GM18505 (cell line): ENCODE data around the gene DMD.

Experiments
- ATAC-seq: cut with Tn5 transposase; IDR thresholded peaks from one replicate; pipeline ENCODE4 v1.9.1; 2021; ENCODE audit not compliant: unreplicated experiment
- POLR2A ChIP-seq: IDR thresholded peaks from 4 replicates; pipeline ENCODE4 v1.6.1; 2011; ENCODE audit warnings: borderline replicate concordance; ENCODE audit not compliant: insufficient read depth, insufficient read length; ENCODE audit errors: extremely low read depth

The DMD gene

GRCh38 chrX:31319586-31319985, 1891.8 kb downstream of the DMD start:
- ATAC-seq: no peak
- TF ChIP-seq POLR2A: no peak

DNA sequence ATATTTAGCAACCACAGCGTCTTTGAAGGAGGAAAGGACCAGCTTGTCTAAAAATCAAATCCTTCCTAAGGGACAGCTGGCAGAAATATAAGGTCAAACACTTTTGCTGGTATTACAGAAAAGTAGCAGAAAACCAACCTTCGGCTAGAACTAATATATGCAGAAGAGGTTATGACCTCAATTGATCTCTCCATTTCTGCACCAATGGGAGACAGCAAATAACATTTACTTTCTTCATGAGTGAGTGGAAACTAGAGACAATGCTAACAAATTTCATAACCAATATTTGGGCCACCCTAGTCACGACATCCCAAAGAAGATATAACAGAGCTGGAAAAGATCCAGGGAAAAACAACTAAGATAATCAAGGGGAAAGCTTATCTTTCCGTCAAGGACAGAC, 1892.5 kb downstream of the DMD start:
- no peak for TF ChIP-seq POLR2A
- ATAC-seq: no peak

- no peak for ATAC-seq
- TF ChIP-seq POLR2A: no peak
Observed at GRCh38 chrX:31316340-31316991, 1894.9 kb downstream of the DMD start.

GRCh38 chrX:31314921-31315320, 1896.4 kb downstream of the DMD start:
- TF ChIP-seq POLR2A: no peak
- ATAC-seq: no peak

DNA sequence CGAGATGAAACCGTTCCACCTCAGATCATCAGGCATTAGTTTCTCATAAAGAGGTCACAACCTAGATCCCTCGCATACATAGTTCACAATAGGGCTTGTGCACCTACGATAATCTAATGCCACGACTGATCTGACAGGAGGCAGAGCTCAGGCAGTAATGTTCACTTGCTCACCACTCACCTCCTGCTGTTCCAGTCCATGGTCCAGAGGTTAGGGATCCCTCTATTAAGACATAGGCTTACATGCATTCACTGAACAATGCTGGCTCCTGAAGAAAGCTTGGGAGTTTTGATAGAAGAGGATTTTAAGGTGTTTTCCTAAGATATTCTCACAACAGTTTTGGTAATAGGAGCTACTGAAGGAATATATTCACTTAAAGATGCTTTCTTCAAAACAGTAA, 1903.4 kb downstream of the DMD start:
- ATAC-seq: no peak
- TF ChIP-seq POLR2A: no peak

DNA sequence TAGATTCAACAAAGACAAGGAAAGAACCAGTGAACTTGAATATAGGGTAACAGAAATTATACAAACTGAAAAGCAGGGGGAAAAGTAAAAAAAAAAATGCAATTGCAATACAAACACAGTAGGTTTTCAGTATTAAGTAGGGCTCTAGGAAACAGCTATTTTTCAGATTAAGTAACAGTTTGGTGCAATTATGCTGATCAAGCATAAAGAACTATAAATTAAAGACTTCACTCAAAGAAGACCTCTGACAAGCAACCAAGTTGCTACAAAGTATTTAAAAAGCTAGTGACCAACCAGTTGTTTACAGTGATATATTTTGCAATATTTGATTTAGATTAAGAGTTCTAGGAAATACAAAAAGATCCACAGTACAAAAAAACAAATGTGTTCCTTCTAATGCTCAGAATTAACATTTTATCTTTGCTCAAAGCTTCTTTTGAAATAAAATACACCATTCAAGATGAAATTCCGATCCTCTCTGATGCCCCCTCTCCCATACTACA, 1908.7 kb downstream of the DMD start:
- no peak for ATAC-seq
- no peak for TF ChIP-seq POLR2A

DNA sequence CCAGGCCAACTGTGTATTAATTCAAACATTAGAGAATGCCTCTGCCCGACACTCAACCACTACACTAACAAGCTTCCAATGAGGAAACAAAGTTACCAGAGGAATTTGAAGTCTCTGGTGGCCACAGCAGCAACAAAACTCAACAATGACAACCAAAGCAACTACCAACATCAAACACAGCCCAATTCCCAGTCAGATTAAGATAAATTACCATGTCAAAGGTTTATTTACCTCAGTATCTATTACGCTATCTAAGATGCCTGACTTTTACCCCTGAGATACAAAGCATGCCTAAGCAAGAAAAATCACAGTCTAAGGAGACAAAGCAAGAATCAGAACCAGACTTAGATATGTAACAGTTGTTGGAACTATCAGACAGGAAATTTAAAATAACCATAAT, 1909.4 kb downstream of the DMD start:
- ATAC-seq: no peak
- TF ChIP-seq POLR2A: no peak

DNA sequence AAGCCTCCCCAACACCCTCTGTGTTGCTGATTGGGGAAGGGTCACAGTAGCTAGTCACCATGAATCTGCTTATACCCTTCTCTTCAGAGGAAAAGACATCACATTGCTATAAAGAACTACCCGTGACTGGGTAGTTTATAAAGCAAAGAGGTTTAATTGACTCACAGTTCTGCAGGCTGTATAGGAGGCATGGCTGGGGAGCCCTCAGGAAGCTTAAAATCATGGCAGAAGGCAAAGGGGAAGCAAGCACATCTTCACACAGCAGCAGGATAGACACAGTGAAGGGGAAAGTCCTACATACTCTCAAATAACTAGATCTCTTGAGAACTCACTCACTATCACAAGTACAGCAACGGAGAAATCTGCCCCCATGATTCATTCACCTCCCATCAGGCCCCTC, 1910.1 kb downstream of the DMD start:
- no peak for ATAC-seq

DNA sequence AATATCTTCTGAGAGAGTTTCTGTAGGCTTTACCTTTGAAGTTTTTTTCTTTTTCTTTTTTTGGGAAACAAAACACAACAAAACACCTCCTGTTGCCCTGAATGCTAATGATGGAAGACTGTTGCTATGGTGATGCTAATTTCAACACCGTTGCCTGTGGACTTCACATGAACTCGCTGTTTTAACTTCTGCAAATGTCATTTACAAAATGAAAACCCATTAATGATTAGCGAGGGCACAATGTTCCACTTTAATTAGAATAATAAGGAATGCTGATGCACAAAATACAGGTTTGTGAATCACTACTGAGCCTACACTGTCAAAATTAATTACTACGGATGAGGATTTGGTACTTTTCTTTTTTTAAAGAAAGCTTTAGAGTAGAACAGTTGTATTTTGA, 1912.4 kb downstream of the DMD start:
- no peak for ATAC-seq
- TF ChIP-seq POLR2A: no peak

More for the DNA sequence above, 1910.1 kb downstream of the DMD start:
- TF ChIP-seq POLR2A: no peak

DNA sequence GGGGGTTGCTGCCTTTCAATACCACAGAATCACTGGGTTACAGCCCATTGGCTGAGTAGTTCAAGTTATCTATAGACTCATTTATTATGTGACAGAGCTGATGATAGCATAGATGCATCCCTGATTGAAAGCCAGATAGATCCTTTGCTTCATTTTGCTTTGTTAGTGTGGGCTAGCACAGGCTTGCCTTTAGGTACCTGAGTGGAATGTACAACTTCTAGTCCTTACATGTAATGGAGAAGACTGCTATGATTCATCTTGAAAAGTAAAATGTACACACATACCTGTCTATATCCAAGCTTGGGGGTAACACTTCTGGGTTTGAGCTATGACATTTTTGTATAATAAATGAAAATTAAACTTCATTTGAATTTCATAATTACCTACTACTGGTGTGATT, 1913.5 kb downstream of the DMD start:
- no peak for TF ChIP-seq POLR2A
- no peak for ATAC-seq

- ATAC-seq: no peak
- TF ChIP-seq POLR2A: no peak
Observed at GRCh38 chrX:31294475-31294874, 1916.9 kb downstream of the DMD start.

- TF ChIP-seq POLR2A: no peak
- ATAC-seq: no peak
Observed at GRCh38 chrX:31293409-31293808, 1917.9 kb downstream of the DMD start.

DNA sequence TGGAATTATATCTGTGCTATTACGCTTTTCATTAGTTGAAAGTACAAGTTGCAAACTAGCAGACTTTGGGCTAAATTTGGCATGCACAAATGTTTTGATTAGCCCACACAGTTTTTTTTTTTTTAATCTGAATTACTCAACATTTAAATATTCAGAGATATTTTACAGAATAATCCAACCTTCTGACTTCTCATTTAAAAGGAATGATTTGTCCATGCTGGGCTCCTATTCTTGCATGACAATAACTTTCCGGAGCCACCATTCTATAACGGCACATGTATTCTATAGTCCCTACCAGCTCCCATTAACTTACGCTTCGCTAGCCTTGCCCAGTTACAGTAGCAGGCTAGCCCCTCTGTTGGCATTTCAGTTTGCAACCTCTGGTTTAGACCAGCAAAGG, 1920.2 kb downstream of the DMD start:
- no peak for ATAC-seq
- no peak for TF ChIP-seq POLR2A

DNA sequence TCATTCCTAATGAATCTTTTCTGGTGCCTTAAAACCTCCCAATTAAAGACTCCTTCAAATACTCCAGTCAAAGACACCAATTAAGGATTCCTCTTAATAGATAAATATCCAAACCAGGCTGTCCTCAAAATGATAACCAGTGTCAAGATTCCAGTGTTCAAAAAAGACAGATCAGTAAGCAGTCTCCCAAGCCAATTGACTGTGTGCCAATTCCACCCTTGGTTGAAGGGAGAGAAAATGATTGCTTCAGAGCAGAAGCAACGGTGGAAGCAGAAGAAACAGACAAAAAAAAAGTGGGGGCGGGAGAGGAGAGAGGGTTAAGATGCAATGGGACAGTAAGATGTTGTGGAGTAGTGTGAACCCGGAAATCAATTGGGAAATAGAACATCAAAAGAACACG, 1923.5 kb downstream of the DMD start:
- no peak for ATAC-seq
- TF ChIP-seq POLR2A: no peak

- ATAC-seq: no peak
- no peak for TF ChIP-seq POLR2A
Observed at GRCh38 chrX:31280580-31280979, 1930.8 kb downstream of the DMD start.
